ENCODE data around the gene IGFBP2.

IGFBP2 gene

GRCh38 chr2:216636551-216637450, 3.6 kb downstream of the IGFBP2 start:
- no peak for DNase-seq (ENCODE audit: low read depth)

GRCh38 chr2:216637472-216637871, 4.3 kb downstream of the IGFBP2 start:
- DNase-seq (ENCODE audit: low read depth), result no peak

GRCh38 chr2:216643986-216644659, 10.9 kb downstream of the IGFBP2 start:
- DNase-seq (ENCODE audit: low read depth), result no peak

GRCh38 chr2:216644842-216645635, 11.8 kb downstream of the IGFBP2 start:
- no peak for DNase-seq (ENCODE audit: low read depth)

- DNase-seq (ENCODE audit: low read depth), result no peak
These were observed 12.4 kb downstream of the IGFBP2 start for GRCh38 chr2:216645636-216645950.

GRCh38 chr2:216646116-216646515, 12.9 kb downstream of the IGFBP2 start:
- DNase-seq (ENCODE audit: low read depth), result no peak

GRCh38 chr2:216648105-216648504, 14.9 kb downstream of the IGFBP2 start:
- DNase-seq (ENCODE audit: low read depth), result no peak

- no peak for DNase-seq (ENCODE audit: low read depth)
These were observed 16.4 kb downstream of the IGFBP2 start for GRCh38 chr2:216649574-216649973.

GRCh38 chr2:216650626-216651257, 17.5 kb downstream of the IGFBP2 start:
- no peak for DNase-seq (ENCODE audit: low read depth)

- no peak for DNase-seq (ENCODE audit: low read depth)
These were observed 18.2 kb downstream of the IGFBP2 start for GRCh38 chr2:216651351-216651881.

GRCh38 chr2:216652566-216652965, 19.3 kb downstream of the IGFBP2 start:
- no peak for DNase-seq (ENCODE audit: low read depth)

- DNase-seq (ENCODE audit: low read depth), result no peak
These were observed 20.0 kb downstream of the IGFBP2 start for GRCh38 chr2:216653093-216653799.

GRCh38 chr2:216653931-216654365, 20.7 kb downstream of the IGFBP2 start:
- no peak for DNase-seq (ENCODE audit: low read depth)

- no peak for DNase-seq (ENCODE audit: low read depth)
These were observed 21.4 kb downstream of the IGFBP2 start for GRCh38 chr2:216654528-216655052.

- DNase-seq (ENCODE audit: low read depth), result no peak
These were observed 24.1 kb downstream of the IGFBP2 start for GRCh38 chr2:216657086-216657855.

- DNase-seq (ENCODE audit: low read depth), result no peak
These were observed 24.8 kb downstream of the IGFBP2 start for GRCh38 chr2:216657980-216658379.

GRCh38 chr2:216658757-216659156, 25.5 kb downstream of the IGFBP2 start:
- no peak for DNase-seq (ENCODE audit: low read depth)

GRCh38 chr2:216659276-216659675, 26.1 kb downstream of the IGFBP2 start:
- DNase-seq (ENCODE audit: low read depth), result no peak

- DNase-seq (ENCODE audit: low read depth), result no peak
These were observed 27.3 kb downstream of the IGFBP2 start for GRCh38 chr2:216660496-216660895.

GRCh38 chr2:216661051-216661450, 27.8 kb downstream of the IGFBP2 start:
- DNase-seq (ENCODE audit: low read depth), result no peak
